SK-N-MC (cell line): ENCODE measurements around the gene C9orf152.

Experiments used
- EZH2 ChIP-seq: fragments of 200-600 bp; sonication (generic); IDR thresholded peaks from one replicate; pipeline ENCODE4 v1.6.1; 2017; ENCODE audit warnings: antibody characterized with exemption
- POLR2AphosphoS5 ChIP-seq: IDR thresholded peaks from 2 replicates; pipeline ENCODE4 v1.6.1; 2012; ENCODE audit warnings: mild to moderate bottlenecking, low read depth, low read length, borderline replicate concordance

DNA sequence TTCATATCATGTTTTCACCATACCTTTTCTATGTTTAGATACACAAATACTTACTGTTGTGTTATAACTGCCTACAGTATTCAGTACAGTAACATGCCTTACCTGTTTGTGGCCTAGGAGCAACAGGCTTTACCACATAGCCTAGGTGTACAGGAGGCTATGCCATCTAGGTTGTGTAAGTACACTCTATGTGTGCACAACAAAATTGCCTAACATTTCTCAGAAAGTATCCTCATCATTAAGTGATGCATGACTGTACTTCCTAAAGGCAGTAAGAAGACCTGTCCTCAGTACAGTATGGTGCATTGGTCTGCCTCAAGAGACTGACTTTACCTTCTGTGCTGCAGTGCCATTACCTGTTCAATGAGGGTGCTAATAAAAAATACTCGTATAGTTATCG, 40.4 kb upstream of the C9orf152 start:
- TF ChIP-seq EZH2: no peak
- no peak for TF ChIP-seq POLR2AphosphoS5
